ENCODE results near the gene ALDH16A1.
A peak's percentile ranks its signal among the peaks of the same experiment; 100 is the strongest.

The ALDH16A1 gene

GRCh38 chr19:49488046-49488862, 35.2 kb downstream of the ALDH16A1 start:
- DNase-seq (ENCODE audit: low read depth in 2 of 2): no peak

- DNase-seq (ENCODE audit: low read depth in 2 of 2): no peak
Measured at GRCh38 chr19:49488863-49489537, 36.0 kb downstream of the ALDH16A1 start.

- no peak for DNase-seq (ENCODE audit: low read depth in 2 of 2)
Measured at GRCh38 chr19:49489601-49490167, 36.7 kb downstream of the ALDH16A1 start.

- no peak for DNase-seq (ENCODE audit: low read depth in 2 of 2)
Measured at GRCh38 chr19:49490287-49491029, 37.4 kb downstream of the ALDH16A1 start.

GRCh38 chr19:49491030-49491803, 38.2 kb downstream of the ALDH16A1 start:
- no peak for DNase-seq (ENCODE audit: low read depth in 2 of 2)

GRCh38 chr19:49491804-49492572, 39.0 kb downstream of the ALDH16A1 start:
- DNase-seq (ENCODE audit: low read depth in 2 of 2): no peak

- no peak for DNase-seq (ENCODE audit: low read depth in 2 of 2)
Measured at GRCh38 chr19:49492573-49493405, 39.8 kb downstream of the ALDH16A1 start.

- no peak for DNase-seq (ENCODE audit: low read depth in 2 of 2)
Measured at GRCh38 chr19:49496574-49497008, 43.6 kb downstream of the ALDH16A1 start.

- DNase-seq (ENCODE audit: low read depth in 2 of 2): peak; percentile 27 to 46
Measured at GRCh38 chr19:49497047-49497788, 44.2 kb downstream of the ALDH16A1 start.

GRCh38 chr19:49497789-49498103, 44.7 kb downstream of the ALDH16A1 start:
- no peak for DNase-seq (ENCODE audit: low read depth in 2 of 2)

- DNase-seq (ENCODE audit: low read depth in 2 of 2): no peak
Measured at GRCh38 chr19:49498475-49498874, 45.5 kb downstream of the ALDH16A1 start.

GRCh38 chr19:49499030-49499670, 46.1 kb downstream of the ALDH16A1 start:
- DNase-seq (ENCODE audit: low read depth in 2 of 2): no peak

GRCh38 chr19:49502866-49503581, 50.0 kb downstream of the ALDH16A1 start:
- DNase-seq (ENCODE audit: low read depth in 2 of 2): no peak

GRCh38 chr19:49503582-49503962, 50.5 kb downstream of the ALDH16A1 start:
- no peak for DNase-seq (ENCODE audit: low read depth in 2 of 2)

GRCh38 chr19:49506575-49507105, 53.6 kb downstream of the ALDH16A1 start:
- peak; percentile 54 to 64 for DNase-seq (ENCODE audit: low read depth in 2 of 2)

GRCh38 chr19:49507803-49508494, 54.9 kb downstream of the ALDH16A1 start:
- DNase-seq (ENCODE audit: low read depth in 2 of 2): no peak

Data from stimulated activated CD8-positive, alpha-beta memory T cell treated with anti-CD3 and anti-CD28 coated beads, Interleukin-2, amount 100 ng/mL, for 1 hour (primary cell).